Motor neuron (in vitro differentiated cells): ENCODE measurements around the gene DPH7. TPM values are rescaled to one million over a fixed set of nuclear protein-coding genes. Genes with fewer than 3 reads are reported as not detected.
"Not testable (repeated sequence)": the region's sequence is repeated elsewhere in the genome, so short reads cannot be mapped to it uniquely, and the experiment has no call there.

ENCODE experiments used
- ATAC-seq, 8 experiments: fragments of 200-7000 bp; cut with Tn5 transposase; replicated peaks in 6 of 8; 2 replicates each; pipeline ENCODE4 v1.8.0; 2021; ENCODE audit warnings: mild to moderate bottlenecking in 8 of 8, moderate library complexity in 8 of 8
- H3K27ac ChIP-seq, 2 donors: fragments of 250-450 bp; sonication (Bioruptor Pico); 2 replicates each; pipeline ENCODE4 v1.9.0; 2021; ENCODE audit warnings: antibody characterized with exemption in 2 of 2, mild to moderate bottlenecking in 2 of 2, moderate library complexity in 1 of 2
- H3K4me1 ChIP-seq, 2 donors: fragments of 250-450 bp; sonication (Bioruptor Pico); replicated peaks in 1 of 2; 2 replicates each; pipeline ENCODE4 v1.6.1; 2021; ENCODE audit warnings: antibody characterized with exemption in 2 of 2, mild to moderate bottlenecking in 2 of 2, moderate library complexity in 1 of 2
- H3K4me3 ChIP-seq, 5 donors: fragments of 250-450 bp; sonication (Bioruptor Pico); 2 replicates each; pipeline ENCODE4 v1.9.0; 2021; ENCODE audit warnings: antibody characterized with exemption in 5 of 5, mild to moderate bottlenecking in 5 of 5, moderate library complexity in 4 of 5
- WGBS, 10 experiments: fragments of 450-650 bp; shearing (Covaris generic); methylation state at CpG; one replicate each; pipeline ENCODE4 v1.0.0; 2022; 5-methylcytosine and 5-hydroxymethylcytosine counted together
- in situ Hi-C, 9 experiments: fragments of 400-800 bp; cut with MboI; loops; one replicate each; pipeline ENCODE4 v1.15.0; 2021; ENCODE audit warnings: low sequenced_read_pairs in 9 of 9, low pct_unique_long_range_greater_than_20kb in 2 of 9; ENCODE audit not compliant: unreplicated experiment in 9 of 9
- total RNA-seq, 8 experiments: library from RNA; unstranded; fragments of 300-600 nt; gene quantifications; 2 replicates each; pipeline versions ENCODE4 v1.2.3 to v1.2.4, GENCODE V29; 2022

The DPH7 gene
- total RNA-seq, 8 experiments from 2014 or later: 26.3 to 74.6 (median 41.1) TPM

GRCh38 chr9:137535120-137535428 is 43.7 kb downstream of the DPH7 start:
- in situ Hi-C loops: loop anchor here in 1 of 9 experiments (25.0 kb wide), 1 partner anchor 223 kb away; the partner anchor contains the start of gene NRARP

DNA sequence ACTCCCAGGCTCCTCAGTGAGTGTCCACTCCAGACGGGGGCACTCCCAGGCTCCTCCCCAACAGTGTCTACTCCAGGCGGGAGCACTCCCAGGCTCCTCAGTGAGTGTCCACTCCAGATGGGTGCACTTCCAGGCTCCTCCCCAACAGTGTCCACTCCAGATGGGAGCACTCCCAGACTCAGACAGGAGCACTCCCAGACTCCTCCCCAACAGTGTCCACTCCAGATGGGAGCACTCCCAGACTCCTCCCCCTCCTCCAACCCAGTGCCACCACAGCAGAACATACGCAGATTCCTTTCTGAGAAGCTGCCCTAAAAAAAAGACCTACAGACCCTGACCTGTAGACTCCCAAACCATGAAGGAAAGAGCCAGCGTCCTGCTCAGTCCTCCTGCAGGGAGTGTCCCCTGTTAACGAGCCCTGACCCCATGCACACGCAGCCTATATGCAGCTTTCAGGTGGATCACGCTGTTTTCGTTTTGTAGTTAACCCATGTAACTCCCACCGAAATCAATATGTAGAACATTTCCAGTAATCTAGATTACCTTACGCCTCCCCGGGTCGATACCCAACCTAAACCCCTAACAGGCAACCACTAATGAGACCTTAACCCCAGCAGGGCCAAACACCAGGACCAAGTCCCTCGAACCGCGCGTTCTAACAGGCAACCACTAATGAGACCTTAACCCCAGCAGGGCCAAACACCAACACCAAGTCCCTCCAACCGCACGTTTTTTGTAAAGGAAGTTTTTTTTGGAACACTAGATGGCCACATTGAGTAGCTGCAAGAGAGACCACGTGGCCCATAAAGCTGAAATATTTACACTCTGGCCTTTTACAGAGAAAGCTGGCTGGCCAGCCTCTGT is 44.2 kb downstream of the DPH7 start:
- in situ Hi-C loops: loop anchor here in 1 of 9 experiments (25.0 kb wide), 1 partner anchor 222 kb away; the partner anchor contains the start of gene NRARP

More at GRCh38 chr9:137535120-137535428, 43.7 kb downstream of the DPH7 start:
- no peak for ATAC-seq
- Histone ChIP-seq H3K4me1 (peaks cover 4 to 6% of the 10 kb centered on the region in 2 donors), H3K4me3 (no peak overlapping the region), H3K27ac (no peak overlapping the region)

GRCh38 chr9:137532891-137533468 is 45.7 kb downstream of the DPH7 start:
- not testable (repeated sequence) for H3K4me3 ChIP-seq, H3K27ac ChIP-seq, ATAC-seq, H3K4me1 ChIP-seq
- in situ Hi-C loops: loop anchor here in 1 of 9 experiments (25.0 kb wide), 1 partner anchor 221 kb away; the partner anchor contains the start of gene NRARP
- 75 to 100% (median 92%) methylated on average over 1 to 4 of the region's 10 CpGs; no CpG with 5 or more reads in 5 of the 10 experiments for WGBS, 10 experiments

More for the DNA sequence above, 44.2 kb downstream of the DPH7 start:
- Histone ChIP-seq H3K4me3 (no peak overlapping the region), H3K27ac (no peak overlapping the region), H3K4me1 (peaks cover 4 to 6% of the 10 kb centered on the region in 2 donors)
- peak; percentile 70 to 98 (median 87) for ATAC-seq
- WGBS, 10 experiments: 14 to 90% (median 55%) methylated on average over 4 to 17 of the region's 19 CpGs; no CpG with 5 or more reads in 1 of the 10 experiments

DNA sequence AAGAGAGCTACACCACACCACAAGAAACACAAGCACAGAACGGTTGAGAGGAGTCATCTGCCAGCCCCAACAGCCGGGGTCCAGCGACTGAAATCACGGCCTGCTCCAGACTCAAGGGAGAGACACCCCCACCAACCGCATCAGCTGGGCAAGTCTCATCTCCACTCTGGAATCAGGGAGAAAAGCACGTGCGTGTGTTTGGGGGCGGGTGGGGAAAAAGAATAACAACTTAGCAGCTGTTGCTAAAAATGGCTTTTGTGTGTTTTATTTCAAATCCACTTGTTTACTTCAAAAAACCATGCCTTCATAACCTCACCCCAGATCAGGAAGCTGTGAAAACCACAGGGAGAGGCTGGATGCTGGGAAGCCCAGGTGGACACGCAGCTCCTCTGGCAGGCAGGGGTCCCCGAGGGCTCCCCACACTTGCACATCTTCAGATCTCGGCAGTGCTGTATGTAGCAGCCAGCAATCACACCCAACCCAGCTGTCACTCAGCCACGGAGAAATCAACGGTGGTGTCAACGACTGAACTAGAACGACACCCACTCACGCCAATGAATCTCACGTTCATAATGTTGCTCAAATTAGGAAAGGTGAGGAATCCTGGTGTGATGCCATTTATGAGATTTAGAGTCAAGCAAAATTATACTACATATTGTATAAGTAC is 47.5 kb downstream of the DPH7 start:
- Histone ChIP-seq H3K4me3 (no peak overlapping the region), H3K4me1 (peaks cover 4 to 6% of the 10 kb centered on the region in 2 donors), H3K27ac (no peak overlapping the region)
- in situ Hi-C loops: loop anchor here in 1 of 9 experiments (25.0 kb wide), 1 partner anchor 219 kb away; the partner anchor contains the start of gene NRARP
- ATAC-seq: no peak
- 55 to 100% (median 78%) methylated on average over 2 to 10 of the region's 17 CpGs; no CpG with 5 or more reads in 2 of the 10 experiments for WGBS, 10 experiments

DNA sequence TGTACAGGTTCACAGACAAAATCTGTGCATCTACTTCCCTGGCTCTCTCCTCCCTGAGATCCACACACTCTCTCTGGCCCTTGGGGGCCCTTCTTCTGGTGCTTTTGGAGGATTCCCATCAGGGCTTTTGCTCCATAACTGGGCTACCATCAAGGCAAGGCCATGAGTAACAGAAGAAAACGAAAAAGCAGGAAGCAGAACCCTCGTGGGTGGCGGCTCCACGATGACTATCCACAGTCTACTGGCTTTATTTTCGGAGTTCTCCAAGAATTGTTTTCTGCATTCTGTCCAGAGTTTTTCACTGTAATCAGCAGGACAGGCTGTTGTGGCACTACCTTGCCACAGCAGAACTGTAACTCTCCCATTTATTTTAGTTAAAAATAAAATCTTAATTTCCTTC is 48.4 kb downstream of the DPH7 start:
- peaks cover 4 to 6% of the 10 kb centered on the region in 2 donors for H3K4me1 ChIP-seq
- WGBS, 10 experiments: 52 to 100% (median 74%) methylated on average over 1 to 5 of the region's 5 CpGs; no CpG with 5 or more reads in 2 of the 10 experiments
- no peak overlapping the region for H3K27ac ChIP-seq
- no peak for ATAC-seq
- in situ Hi-C loops: loop anchor here in 1 of 9 experiments (25.0 kb wide), 1 partner anchor 218 kb away; the partner anchor contains the start of gene NRARP
- no peak overlapping the region for H3K4me3 ChIP-seq

DNA sequence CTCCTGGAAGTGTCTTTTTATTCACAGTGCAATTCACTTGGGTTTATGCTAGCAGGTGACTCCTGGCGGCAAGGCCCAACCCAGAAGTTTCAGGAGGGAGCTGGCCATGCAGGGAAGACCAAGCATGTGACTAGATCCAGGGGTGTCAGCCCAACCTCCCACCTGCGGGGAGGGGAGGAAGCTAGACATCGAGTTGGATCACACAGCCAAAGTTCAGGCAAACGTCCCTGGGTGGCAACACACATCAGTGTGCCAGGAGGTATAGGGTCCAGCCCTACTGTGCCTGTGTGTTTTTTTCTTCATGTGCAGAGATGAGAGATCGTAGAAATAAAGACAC is 53.8 kb downstream of the DPH7 start:
- in situ Hi-C loops: loop anchor here in 1 of 9 experiments (25.0 kb wide), 1 partner anchor 213 kb away; the partner anchor contains the start of gene NRARP
- Histone ChIP-seq H3K4me3 (no peak overlapping the region), H3K27ac (no peak overlapping the region), H3K4me1 (no peaks in the 10 kb centered on the region)
- WGBS, 10 experiments: 92 to 100% methylated on average over 1 to 2 of the region's 5 CpGs; no CpG with 5 or more reads in 8 of the 10 experiments
- ATAC-seq: no peak

GRCh38 chr9:137524161-137524980 is 54.4 kb downstream of the DPH7 start:
- Histone ChIP-seq H3K27ac (no peak overlapping the region), H3K4me3 (no peak overlapping the region), H3K4me1 (no peaks in the 10 kb centered on the region)
- WGBS, 10 experiments: 80 to 100% (median 91%) methylated on average over 1 to 16 of the region's 33 CpGs; no CpG with 5 or more reads in 2 of the 10 experiments
- in situ Hi-C loops: no loop called here
- ATAC-seq: peak in 3 of 8 experiments; percentile 50 to 88 (median 59)

DNA sequence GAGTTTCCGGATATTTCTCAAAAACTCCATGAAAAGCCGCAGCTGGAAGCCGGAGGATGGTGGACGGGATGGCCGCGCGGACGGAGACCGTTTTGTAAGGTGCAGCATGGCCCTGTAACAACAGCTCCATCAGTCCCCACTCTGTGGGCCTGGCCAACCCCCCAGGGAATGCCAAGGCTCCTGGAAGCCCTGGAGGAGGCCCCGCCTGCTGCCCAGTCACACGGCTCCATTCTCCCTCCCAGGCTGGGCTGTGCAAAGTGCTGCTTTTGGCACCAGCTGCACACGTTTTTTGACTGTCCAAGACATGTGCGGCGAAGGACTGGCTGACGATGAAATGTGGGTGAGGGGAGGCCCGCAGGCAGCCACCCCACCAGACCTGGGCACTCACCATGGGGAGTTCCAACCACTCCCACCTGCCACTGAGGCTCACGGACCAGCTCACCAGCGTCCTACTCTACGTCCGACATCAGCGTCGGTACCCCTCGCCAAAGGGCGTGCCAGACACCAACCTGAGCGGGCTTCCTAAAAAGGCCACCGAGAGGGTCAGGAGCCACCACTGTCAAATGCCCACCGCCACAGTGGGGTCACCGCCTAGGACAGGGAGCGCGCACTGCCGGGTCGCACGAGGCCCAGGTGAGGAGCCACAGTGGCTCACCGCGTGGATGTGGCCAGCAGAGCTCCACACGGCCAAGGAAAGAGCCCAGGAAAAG is 55.8 kb downstream of the DPH7 start:
- Histone ChIP-seq H3K4me1 (no peaks in the 10 kb centered on the region), H3K27ac (no peak overlapping the region), H3K4me3 (no peak overlapping the region)
- 83 to 100% (median 93%) methylated on average over 2 to 18 of the region's 36 CpGs; no CpG with 5 or more reads in 3 of the 10 experiments for WGBS, 10 experiments
- in situ Hi-C loops: no loop called here
- ATAC-seq: peak in 1 of 8 experiments; percentile 11

- in situ Hi-C loops: no loop called here
- no peaks in the 10 kb centered on the region for H3K4me1 ChIP-seq
- no peak for ATAC-seq
- H3K4me3 ChIP-seq: no peak overlapping the region
- WGBS, 10 experiments: 83 to 100% (median 93%) methylated on average over 2 to 9 of the region's 18 CpGs; no CpG with 5 or more reads in 1 of the 10 experiments
- H3K27ac ChIP-seq: no peak overlapping the region
These were observed 57.2 kb downstream of the DPH7 start for GRCh38 chr9:137521405-137521985.

DNA sequence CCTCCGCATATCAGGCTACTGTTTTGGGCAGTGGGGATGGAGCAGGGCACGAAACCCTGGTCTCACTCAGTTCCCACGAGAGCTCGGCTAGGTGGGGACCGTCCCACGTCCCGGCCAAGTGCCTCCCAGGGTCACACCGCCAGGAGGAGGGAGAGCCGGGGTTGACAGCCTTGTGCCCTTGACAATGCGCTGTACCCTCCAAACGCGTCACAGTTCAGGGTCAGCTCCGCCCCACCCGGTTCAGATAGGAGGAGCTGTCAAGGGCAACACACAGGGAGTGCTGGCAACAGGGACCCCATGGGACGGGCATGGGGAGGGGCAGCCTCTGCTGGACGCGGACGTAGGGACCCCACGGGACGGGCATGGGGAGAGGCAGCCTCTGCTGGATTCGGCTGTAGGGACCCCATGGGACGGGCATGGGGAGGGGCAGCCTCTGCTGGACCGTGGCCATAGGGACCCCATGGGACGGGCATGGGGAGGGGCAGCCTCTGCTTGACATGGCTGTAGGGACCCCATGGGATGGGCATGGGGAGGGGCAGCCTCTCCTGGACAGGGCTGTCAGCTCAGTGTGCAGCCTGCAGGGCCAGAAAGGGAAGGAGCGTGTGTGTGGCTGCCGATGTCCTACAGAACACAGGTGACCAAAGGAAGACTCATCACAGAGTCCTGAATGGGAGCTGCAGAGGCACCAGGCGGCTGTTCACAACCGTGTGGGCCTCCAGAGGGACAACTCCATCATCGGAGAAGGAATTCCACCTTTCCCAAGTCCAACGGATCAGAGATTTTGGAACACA is 57.9 kb downstream of the DPH7 start:
- WGBS, 10 experiments: 70 to 100% (median 96%) methylated on average over 1 to 13 of the region's 30 CpGs; no CpG with 5 or more reads in 2 of the 10 experiments
- in situ Hi-C loops: no loop called here
- peak in 1 of 8 experiments; percentile 12 for ATAC-seq
- Histone ChIP-seq H3K4me1 (no peaks in the 10 kb centered on the region), H3K4me3 (no peak overlapping the region), H3K27ac (no peak overlapping the region)

- Histone ChIP-seq H3K4me1 (no peaks in the 10 kb centered on the region), H3K4me3 (no peak overlapping the region), H3K27ac (no peak overlapping the region)
- in situ Hi-C loops: no loop called here
- 100% methylated on average over 2 of the region's 10 CpGs; no CpG with 5 or more reads in 8 of the 10 experiments for WGBS, 10 experiments
- ATAC-seq: no peak
These were observed 59.2 kb downstream of the DPH7 start for GRCh38 chr9:137519553-137519952.
